Upper lobe of left lung (tissue), 4 donors: ENCODE data around the gene LRRN2.

Experiments used
- CTCF ChIP-seq, 6 experiments: fragments of 450-650 bp in 4 of 6; fragments of 200-600 bp in 2 of 6; sonication (generic) in 2 of 6; IDR thresholded peaks; one replicate each; pipeline ENCODE4 v1.5.1; 2016 to 2019; ENCODE audit warnings: antibody characterized with exemption in 6 of 6
- POLR2A ChIP-seq, 4 donors: fragments of 450-650 bp; IDR thresholded peaks; one replicate each; pipeline ENCODE4 v1.5.1; 2016 to 2017; ENCODE audit warnings: antibody characterized with exemption in 4 of 4, mild to moderate bottlenecking in 2 of 4
- POLR2AphosphoS5 ChIP-seq, 2 donors: sonication (generic); formaldehyde crosslinking; IDR thresholded peaks; one replicate each; pipeline ENCODE4 v1.5.1; 2017; ENCODE audit warnings: antibody characterized with exemption in 2 of 2

DNA sequence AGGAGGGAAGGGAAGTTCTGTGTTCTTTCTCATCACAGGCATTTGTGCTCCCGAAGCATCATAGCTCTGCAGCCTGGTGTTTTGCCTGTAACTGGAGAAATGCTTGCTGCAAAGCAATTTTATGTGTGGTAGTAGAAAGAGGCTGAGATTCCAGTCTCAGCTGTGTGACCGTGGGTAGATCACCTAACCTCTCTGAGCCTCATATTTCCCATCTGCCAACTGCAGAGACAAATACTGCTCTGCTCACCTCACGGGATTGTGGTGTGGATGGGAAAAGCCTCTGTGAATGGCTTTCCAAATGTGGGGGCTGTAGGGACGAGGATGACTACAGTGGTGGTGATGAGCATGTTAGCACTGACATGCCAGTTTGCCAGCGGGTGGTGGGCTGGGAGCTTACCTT lies 85.3 kb downstream of the LRRN2 start:
- TF ChIP-seq POLR2A (IDR thresholded peaks at IDR 0.05): no peak
- TF ChIP-seq CTCF (IDR thresholded peaks at IDR 0.05): no peak
- no peak for TF ChIP-seq POLR2AphosphoS5 (IDR thresholded peaks at IDR 0.05)
